ENCODE measurements around the gene ITGA2.

GRCh38 chr5:53089481-53089991 lies 100.4 kb downstream of the ITGA2 start:
- TF ChIP-seq POLR2A (IDR thresholded peaks at IDR 0.05; ENCODE audit: low read depth, low read length) = no peak
- TF ChIP-seq POLR2AphosphoS5 (IDR thresholded peaks at IDR 0.05; ENCODE audit: low read depth, low read length) = no peak
